OCI-LY1 (cell line): Measurements from ENCODE around the gene IVL.

Experiments
- H2AFZ ChIP-seq: fragments of 200-600 bp; sonication (generic), shearing (Covaris generic); 2 replicates; pipeline ENCODE4 v1.6.0; 2014; ENCODE audit warnings: antibody characterized with exemption, mild to moderate bottlenecking, low read length
- H3F3A ChIP-seq: fragments of 200-600 bp; sonication (generic), shearing (Covaris generic); 2 replicates; pipeline ENCODE4 v1.6.0; 2014; ENCODE audit warnings: mild to moderate bottlenecking, antibody characterized with exemption, low read length, moderate library complexity; ENCODE audit not compliant: insufficient read depth
- H3K27ac ChIP-seq: fragments of 200-600 bp; sonication (generic); 2 replicates; pipeline ENCODE4 v1.5.1; 2014; ENCODE audit warnings: low read length, mixed run types, mild to moderate bottlenecking, low read depth; ENCODE audit not compliant: poor library complexity, severe bottlenecking
- H3K27me3 ChIP-seq: fragments of 200-600 bp; sonication (generic); 2 replicates; pipeline ENCODE4 v1.6.0; 2014; ENCODE audit warnings: antibody characterized with exemption, mild to moderate bottlenecking, low read length, moderate library complexity; ENCODE audit not compliant: insufficient read depth
- H3K36me3 ChIP-seq: fragments of 200-600 bp; sonication (generic); 2 replicates; pipeline ENCODE4 v1.6.1; 2014; ENCODE audit warnings: mild to moderate bottlenecking, antibody characterized with exemption, low read length, moderate library complexity, mixed read lengths; ENCODE audit not compliant: insufficient read depth
- H3K4me1 ChIP-seq: fragments of 200-600 bp; sonication (generic); 2 replicates; pipeline ENCODE4 v1.5.1; 2014; ENCODE audit warnings: mild to moderate bottlenecking, low read length, moderate library complexity; ENCODE audit not compliant: insufficient read depth, severe bottlenecking
- H3K4me2 ChIP-seq: fragments of 200-600 bp; sonication (generic), shearing (Covaris generic); 2 replicates; pipeline ENCODE4 v1.6.1; 2014; ENCODE audit warnings: low read length
- H3K4me3 ChIP-seq: fragments of 200-600 bp; sonication (generic); 2 replicates; pipeline ENCODE4 v1.5.1; 2014; ENCODE audit warnings: low read length, low read depth, mild to moderate bottlenecking, mixed read lengths; ENCODE audit not compliant: poor library complexity, severe bottlenecking
- H3K79me2 ChIP-seq: fragments of 200-600 bp; shearing (Covaris generic); 2 replicates; pipeline ENCODE4 v1.6.1; 2016; ENCODE audit warnings: mixed run types, low read length, mixed read lengths; ENCODE audit not compliant: insufficient read depth
- H3K9ac ChIP-seq: fragments of 200-600 bp; sonication (generic), shearing (Covaris generic); 2 replicates; pipeline ENCODE4 v1.6.1; 2014; ENCODE audit warnings: mild to moderate bottlenecking, low read length, mixed read lengths
- H3K9me2 ChIP-seq: fragments of 200-600 bp; sonication (generic), shearing (Covaris generic); 2 replicates; pipeline ENCODE4 v1.6.1; 2014; ENCODE audit warnings: low read depth, mild to moderate bottlenecking, low read length, mixed read lengths
- H3K9me3 ChIP-seq: fragments of 200-600 bp; shearing (Covaris generic); 2 replicates; pipeline ENCODE4 v1.6.1; 2014; ENCODE audit warnings: low read length, mixed read lengths
- H4K20me1 ChIP-seq: fragments of 200-600 bp; sonication (generic), shearing (Covaris generic); 2 replicates; pipeline ENCODE4 v1.6.0; 2016; ENCODE audit warnings: mild to moderate bottlenecking, low read length; ENCODE audit not compliant: insufficient read depth
- CTCF ChIP-seq: fragments of 200-600 bp; sonication (generic), shearing (Covaris generic); IDR thresholded peaks from 2 replicates; pipeline ENCODE4 v1.5.1; 2017; ENCODE audit warnings: mild to moderate bottlenecking, antibody characterized with exemption, low read length, moderate library complexity, mixed read lengths
- EZH2 ChIP-seq: fragments of 200-600 bp; sonication (generic), shearing (Covaris generic); IDR thresholded peaks from 2 replicates; pipeline ENCODE4 v1.8.0; 2017; ENCODE audit warnings: borderline replicate concordance, mixed run types, mild to moderate bottlenecking, antibody characterized with exemption, low read length, moderate library complexity, mixed read lengths

Gene IVL

DNA sequence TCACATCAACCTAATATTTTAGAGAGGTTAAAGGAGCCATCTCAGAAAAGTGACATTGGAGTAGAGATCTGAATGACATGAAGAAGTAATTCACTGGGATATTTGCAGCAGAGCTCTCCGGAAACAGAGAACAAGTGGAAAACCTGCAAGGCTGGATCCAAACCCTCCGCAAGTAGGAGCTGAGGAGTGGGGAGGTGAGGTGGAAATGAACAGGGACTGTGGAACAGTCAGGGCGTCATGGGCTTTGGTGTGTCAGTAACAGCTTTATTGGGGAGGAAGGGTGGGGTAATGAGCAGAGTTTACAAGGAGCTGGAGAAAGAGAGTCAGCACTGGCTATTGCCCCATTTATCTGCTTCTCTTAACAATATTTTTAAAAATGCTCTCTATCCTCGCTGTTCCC lies 9.3 kb upstream of the IVL start:
- H3K4me1 ChIP-seq = no peaks in the 10 kb centered on the region
- no peak overlapping the region for H3K27ac ChIP-seq
- no peaks in the 10 kb centered on the region for H3F3A ChIP-seq
- H3K36me3 ChIP-seq = no peaks in the 10 kb centered on the region
- TF ChIP-seq EZH2 (no peak), CTCF (no peak)
- H4K20me1 ChIP-seq = no peaks in the 10 kb centered on the region
- no peaks in the 10 kb centered on the region for H3K9me2 ChIP-seq
- no peak overlapping the region for H3K4me2 ChIP-seq
- H3K9ac ChIP-seq = no peak overlapping the region
- H2AFZ ChIP-seq = no peak overlapping the region
- H3K79me2 ChIP-seq = no peaks in the 10 kb centered on the region
- no peak overlapping the region for H3K4me3 ChIP-seq
- H3K9me3 ChIP-seq = no peaks in the 10 kb centered on the region
- H3K27me3 ChIP-seq = no peaks in the 10 kb centered on the region

GRCh38 chr1:152899883-152900282 lies 8.5 kb upstream of the IVL start:
- Histone ChIP-seq H3K79me2 (no peaks in the 10 kb centered on the region), H3K27ac (no peak overlapping the region), H3K27me3 (no peaks in the 10 kb centered on the region), H3K4me2 (no peak overlapping the region), H3K9ac (no peak overlapping the region), H2AFZ (no peak overlapping the region), H3F3A (no peaks in the 10 kb centered on the region), H3K9me2 (no peaks in the 10 kb centered on the region), H3K36me3 (no peaks in the 10 kb centered on the region), H3K9me3 (no peaks in the 10 kb centered on the region), H4K20me1 (no peaks in the 10 kb centered on the region), H3K4me1 (no peaks in the 10 kb centered on the region), H3K4me3 (no peak overlapping the region)
- TF ChIP-seq CTCF = no peak
- TF ChIP-seq EZH2 = no peak

DNA sequence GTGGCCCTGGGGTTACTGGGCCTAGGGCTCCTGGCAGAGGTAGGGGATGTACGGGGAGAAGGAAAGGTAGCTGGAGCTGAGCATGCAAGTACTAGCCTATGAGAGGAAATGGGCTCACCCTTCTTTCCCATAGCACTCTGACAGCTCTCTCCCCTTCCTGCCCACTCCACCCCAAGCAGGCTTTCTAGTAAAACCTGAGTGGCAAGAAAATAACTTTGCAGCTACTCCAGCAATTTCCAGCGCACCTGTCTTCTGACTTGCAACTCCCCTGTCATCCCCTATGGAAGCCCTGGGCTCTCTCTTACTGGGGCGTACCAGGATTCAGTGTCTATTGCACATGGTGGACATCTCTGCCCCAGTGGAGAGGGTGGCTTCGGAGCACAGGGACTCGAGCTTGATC lies 6.7 kb upstream of the IVL start:
- no peaks in the 10 kb centered on the region for H3F3A ChIP-seq
- no peak for TF ChIP-seq CTCF
- TF ChIP-seq EZH2 = no peak

More for the DNA sequence above, 6.7 kb upstream of the IVL start:
- Histone ChIP-seq H3K27ac (no peak overlapping the region), H3K9me2 (no peaks in the 10 kb centered on the region), H3K4me2 (no peak overlapping the region), H3K4me1 (no peaks in the 10 kb centered on the region), H3K4me3 (no peak overlapping the region), H4K20me1 (no peaks in the 10 kb centered on the region), H2AFZ (no peak overlapping the region), H3K79me2 (no peaks in the 10 kb centered on the region), H3K36me3 (no peaks in the 10 kb centered on the region), H3K9me3 (no peaks in the 10 kb centered on the region), H3K9ac (no peak overlapping the region), H3K27me3 (no peaks in the 10 kb centered on the region)
